ENCODE results near the gene LTBP3. TPM values are rescaled to one million over a fixed set of nuclear protein-coding genes. Genes with fewer than 3 reads are reported as not detected.

LTBP3 gene
- total RNA-seq (2022; extraction: Qiagen RNA extraction; ENCODE audit: low read depth) = 89.5 to 139 TPM (median 115 TPM) in 5 replicates

GRCh38 chr11:65558002-65558929 is at the start of gene LTBP3:
TSS of gene LTBP3 (minus strand) at chr11:65558359. CDS start at chr11:65557959, 400 bp downstream.

GRCh38 chr11:65595543-65596281 is 37.6 kb upstream of the LTBP3 start, which contains the start of gene KCNK7:
TSS of gene KCNK7 (minus strand) at chr11:65595800. CDS start at chr11:65595772, 28 bp downstream.

GRCh38 chr11:65575568-65576231 is 17.5 kb upstream of the LTBP3 start, which contains the start of gene EHBP1L1:
TSS of gene EHBP1L1 (plus strand) at chr11:65576053. CDS start at chr11:65576303, 250 bp downstream.

GRCh38 chr11:65572356-65573051 is 14.3 kb upstream of the LTBP3 start, which contains the start of gene FAM89B:
TSS of gene FAM89B (plus strand) at chr11:65572538. CDS start at chr11:65572670, 132 bp downstream.

GRCh38 chr11:65569973-65570918 is 12.1 kb upstream of the LTBP3 start, which contains the start of gene ZNRD2:
TSS of gene ZNRD2 (plus strand) at chr11:65570477. CDS start at chr11:65570492, 15 bp downstream.

GRCh38 chr11:65524741-65525545 is 33.2 kb downstream of the LTBP3 start, which contains the start of gene SCYL1:
TSS of gene SCYL1 (plus strand) at chr11:65525083. CDS start at chr11:65525154, 71 bp downstream.

GRCh38 chr11:65498977-65499712 is 59.0 kb downstream of the LTBP3 start, which contains the start of gene MALAT1:
TSS of gene MALAT1 (plus strand) at chr11:65499045.

Other genes with a start within 250 kb of the LTBP3 start
- 12.9 to 17.9 TPM (median 15.8 TPM) in 5 replicates for gene CDC42EP2, start 243.5 kb downstream of the LTBP3 start, total RNA-seq (2022; extraction: Qiagen RNA extraction; ENCODE audit: low read depth)
- 38.9 to 41.1 TPM (median 39.0 TPM) in 5 replicates for gene DPF2, start 224.5 kb downstream of the LTBP3 start, total RNA-seq (2022; extraction: Qiagen RNA extraction; ENCODE audit: low read depth)
- gene TIGD3, start 203.6 kb downstream of the LTBP3 start, total RNA-seq (2022; extraction: Qiagen RNA extraction; ENCODE audit: low read depth) = 0.58 to 1.2 TPM (median 0.86 TPM) in 5 replicates
- 9.8 to 12.9 TPM (median 10.9 TPM) in 5 replicates for gene SLC25A45, start 175.7 kb downstream of the LTBP3 start, total RNA-seq (2022; extraction: Qiagen RNA extraction; ENCODE audit: low read depth)
- 38.6 to 57.7 TPM (median 48.3 TPM) in 5 replicates for gene FRMD8, start 171.7 kb downstream of the LTBP3 start, total RNA-seq (2022; extraction: Qiagen RNA extraction; ENCODE audit: low read depth)
- 119 to 272 TPM (median 214 TPM) in 5 replicates for gene NEAT1, start 135.6 kb downstream of the LTBP3 start, total RNA-seq (2022; extraction: Qiagen RNA extraction; ENCODE audit: low read depth)
- gene MALAT1, start 59.3 kb downstream of the LTBP3 start, total RNA-seq (2022; extraction: Qiagen RNA extraction; ENCODE audit: low read depth) = 26.0 to 79.2 TPM (median 71.5 TPM) in 5 replicates
- gene SCYL1, start 33.3 kb downstream of the LTBP3 start, total RNA-seq (2022; extraction: Qiagen RNA extraction; ENCODE audit: low read depth) = 41.8 to 64.0 TPM (median 60.8 TPM) in 5 replicates
- gene ZNRD2, start 12.1 kb upstream of the LTBP3 start, total RNA-seq (2022; extraction: Qiagen RNA extraction; ENCODE audit: low read depth) = 68.9 to 82.1 TPM (median 80.4 TPM) in 5 replicates
- gene FAM89B, start 14.2 kb upstream of the LTBP3 start, total RNA-seq (2022; extraction: Qiagen RNA extraction; ENCODE audit: low read depth) = 27.5 to 57.1 TPM (median 48.3 TPM) in 5 replicates
- 26.8 to 46.1 TPM (median 41.0 TPM) in 5 replicates for gene EHBP1L1, start 17.7 kb upstream of the LTBP3 start, total RNA-seq (2022; extraction: Qiagen RNA extraction; ENCODE audit: low read depth)
- 0.21 to 1.4 TPM (median 0.57 TPM) in 5 replicates for gene KCNK7, start 37.4 kb upstream of the LTBP3 start, total RNA-seq (2022; extraction: Qiagen RNA extraction; ENCODE audit: low read depth)
- gene MAP3K11, start 55.9 kb upstream of the LTBP3 start, total RNA-seq (2022; extraction: Qiagen RNA extraction; ENCODE audit: low read depth) = 37.5 to 55.8 TPM (median 50.4 TPM) in 5 replicates
- gene PCNX3, start 57.4 kb upstream of the LTBP3 start, total RNA-seq (2022; extraction: Qiagen RNA extraction; ENCODE audit: low read depth) = 24.0 to 39.4 TPM (median 33.5 TPM) in 5 replicates
- 9.2 to 21.6 TPM (median 19.1 TPM) in 5 replicates for gene SIPA1, start 79.7 kb upstream of the LTBP3 start, total RNA-seq (2022; extraction: Qiagen RNA extraction; ENCODE audit: low read depth)
- gene RELA, start 104.6 kb upstream of the LTBP3 start, total RNA-seq (2022; extraction: Qiagen RNA extraction; ENCODE audit: low read depth) = 68.9 to 82.9 TPM (median 82.0 TPM) in 5 replicates
- 41.0 to 55.2 TPM (median 52.3 TPM) in 5 replicates for gene KAT5, start 153.9 kb upstream of the LTBP3 start, total RNA-seq (2022; extraction: Qiagen RNA extraction; ENCODE audit: low read depth)
- gene RNASEH2C, start 162.4 kb upstream of the LTBP3 start, total RNA-seq (2022; extraction: Qiagen RNA extraction; ENCODE audit: low read depth) = 29.2 to 51.2 TPM (median 48.8 TPM) in 5 replicates
- 7.8 to 13.4 TPM (median 10.6 TPM) in 5 replicates for gene AP5B1, start 222.6 kb upstream of the LTBP3 start, total RNA-seq (2022; extraction: Qiagen RNA extraction; ENCODE audit: low read depth)
- 0.06 to 0.10 TPM (median 0.07 TPM) in 3 of 5 replicates, not detected in the others for gene OVOL1, start 228.7 kb upstream of the LTBP3 start, total RNA-seq (2022; extraction: Qiagen RNA extraction; ENCODE audit: low read depth)

Measured in A549 treated with RU486 at 1 μM for 4 hours (cell line).